DLD1 (cell line): ENCODE data around the gene ARL6IP4.
"Not testable (repeated sequence)": the region's sequence is repeated elsewhere in the genome, so short reads cannot be mapped to it uniquely, and the experiment has no call there.

Experiments
- in situ Hi-C: cut with HindIII; loops from 2 replicates; pipeline ENCODE4 v1.10.0; 2017; ENCODE audit warnings: low sequenced_read_pairs

The ARL6IP4 gene

GRCh38 chr12:122980183-122981035, at the start of gene ARL6IP4:
TSS of gene ARL6IP4 (plus strand) at chr12:122980681. CDS start at chr12:122981140, 459 bp downstream.
- in situ Hi-C loops = no loop called here

GRCh38 chr12:122932207-122932606, 48.3 kb upstream of the ARL6IP4 start:
- in situ Hi-C loops = no loop called here

GRCh38 chr12:122934722-122935121, 45.8 kb upstream of the ARL6IP4 start:
- in situ Hi-C loops = no loop called here

- in situ Hi-C loops = no loop called here
Observed at GRCh38 chr12:122935318-122935717, 45.2 kb upstream of the ARL6IP4 start.

- in situ Hi-C loops = no loop called here
Observed at GRCh38 chr12:122937622-122938091, 42.8 kb upstream of the ARL6IP4 start.

GRCh38 chr12:122939125-122939524, 41.4 kb upstream of the ARL6IP4 start:
- in situ Hi-C loops = no loop called here

GRCh38 chr12:122941351-122941750, 39.1 kb upstream of the ARL6IP4 start:
- in situ Hi-C loops = not testable (repeated sequence)

GRCh38 chr12:122942637-122943036, 37.8 kb upstream of the ARL6IP4 start:
- in situ Hi-C loops = no loop called here

GRCh38 chr12:122943196-122943595, 37.3 kb upstream of the ARL6IP4 start:
- in situ Hi-C loops = no loop called here

- in situ Hi-C loops = loop anchor here (5.0 kb wide), 1 partner anchor 63 kb away; no protein-coding TSS in a partner anchor
Observed at GRCh38 chr12:122944605-122945592, 35.6 kb upstream of the ARL6IP4 start.

GRCh38 chr12:122946690-122947341, 33.7 kb upstream of the ARL6IP4 start:
- in situ Hi-C loops = loop anchor here (5.0 kb wide), 1 partner anchor 65 kb away; no protein-coding TSS in a partner anchor

GRCh38 chr12:122947352-122947792, 33.1 kb upstream of the ARL6IP4 start:
- in situ Hi-C loops = loop anchor here (5.0 kb wide), 1 partner anchor 65 kb away; no protein-coding TSS in a partner anchor

- in situ Hi-C loops = loop anchor here (5.0 kb wide), 1 partner anchor 66 kb away; no protein-coding TSS in a partner anchor
Observed at GRCh38 chr12:122948605-122949004, 31.9 kb upstream of the ARL6IP4 start.

GRCh38 chr12:122949405-122949804, 31.1 kb upstream of the ARL6IP4 start:
- in situ Hi-C loops = loop anchor here (5.0 kb wide), 1 partner anchor 67 kb away; no protein-coding TSS in a partner anchor

- in situ Hi-C loops = loop anchor here (5.0 kb wide), 1 partner anchor 68 kb away; no protein-coding TSS in a partner anchor
Observed at GRCh38 chr12:122949816-122950675, 30.4 kb upstream of the ARL6IP4 start.

GRCh38 chr12:122951406-122951805, 29.1 kb upstream of the ARL6IP4 start:
- in situ Hi-C loops = no loop called here

- in situ Hi-C loops = no loop called here
Observed at GRCh38 chr12:122951979-122952892, 28.2 kb upstream of the ARL6IP4 start.

- in situ Hi-C loops = no loop called here
Observed at GRCh38 chr12:122955156-122955555, 25.3 kb upstream of the ARL6IP4 start.
